Measurements from ENCODE around the gene TIPIN. TPM values are rescaled to one million over a fixed set of nuclear protein-coding genes. Genes with fewer than 3 reads are reported as not detected.
A peak's percentile ranks its signal among the peaks of the same experiment; 100 is the strongest.
"Not testable (repeated sequence)": the region's sequence is repeated elsewhere in the genome, so short reads cannot be mapped to it uniquely, and the experiment has no call there.

TIPIN gene, protein sequence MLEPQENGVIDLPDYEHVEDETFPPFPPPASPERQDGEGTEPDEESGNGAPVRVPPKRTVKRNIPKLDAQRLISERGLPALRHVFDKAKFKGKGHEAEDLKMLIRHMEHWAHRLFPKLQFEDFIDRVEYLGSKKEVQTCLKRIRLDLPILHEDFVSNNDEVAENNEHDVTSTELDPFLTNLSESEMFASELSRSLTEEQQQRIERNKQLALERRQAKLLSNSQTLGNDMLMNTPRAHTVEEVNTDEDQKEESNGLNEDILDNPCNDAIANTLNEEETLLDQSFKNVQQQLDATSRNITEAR
- total RNA-seq (2014; rRNA removed; shearing (Covaris generic)) = 18.6 and 34.0 TPM in 2 replicates

DNA sequence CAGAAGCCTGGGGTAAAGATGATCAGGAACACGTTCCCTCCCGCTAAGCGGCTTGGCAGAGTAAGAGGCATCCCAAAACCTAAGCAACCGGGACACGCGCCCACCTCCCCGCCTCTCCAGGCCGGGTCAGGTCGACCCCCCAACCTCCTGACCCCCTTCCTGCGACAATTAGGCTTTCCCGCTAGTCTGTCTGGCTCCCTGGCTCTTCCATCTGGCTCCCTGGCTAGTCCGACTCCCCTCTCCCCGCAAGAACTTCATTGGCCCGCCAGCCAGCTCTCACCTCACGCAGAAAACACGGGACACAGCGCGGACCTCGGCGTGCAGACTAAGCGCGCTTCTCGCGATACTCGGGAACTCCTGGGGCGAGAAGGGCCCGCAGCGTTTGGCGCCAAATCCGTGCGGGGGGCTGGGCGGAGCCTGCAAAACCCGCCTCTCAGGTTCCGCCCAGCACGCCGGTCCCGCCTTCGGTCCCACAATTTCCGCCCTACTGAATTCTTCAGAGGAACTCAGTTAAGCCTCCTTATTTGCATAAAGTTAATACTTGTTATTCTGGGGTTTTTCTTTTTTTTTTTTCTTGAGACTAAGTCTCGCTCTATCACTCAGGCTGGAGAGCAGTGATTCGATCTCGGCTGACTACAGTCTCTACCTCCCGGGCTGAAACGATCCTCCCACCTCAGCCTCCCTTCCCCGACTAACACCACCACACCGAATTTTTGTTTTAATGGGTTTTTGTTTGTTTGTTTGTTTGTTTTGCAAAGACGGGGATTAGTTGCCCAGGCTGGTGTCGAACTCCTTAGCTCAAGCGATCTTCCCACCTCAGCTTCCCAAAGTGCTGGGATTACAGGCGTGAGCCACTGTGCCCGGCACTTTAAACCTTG lies at the start of gene TIPIN:
Gene TIPIN, minus strand, starts transcription at position 327 of the 878 bp plus-strand sequence. CDS start 3,738 bp downstream, outside the sequence.
- DNase-seq (ENCODE audit: low spot score) = peak; percentile 87

DNA sequence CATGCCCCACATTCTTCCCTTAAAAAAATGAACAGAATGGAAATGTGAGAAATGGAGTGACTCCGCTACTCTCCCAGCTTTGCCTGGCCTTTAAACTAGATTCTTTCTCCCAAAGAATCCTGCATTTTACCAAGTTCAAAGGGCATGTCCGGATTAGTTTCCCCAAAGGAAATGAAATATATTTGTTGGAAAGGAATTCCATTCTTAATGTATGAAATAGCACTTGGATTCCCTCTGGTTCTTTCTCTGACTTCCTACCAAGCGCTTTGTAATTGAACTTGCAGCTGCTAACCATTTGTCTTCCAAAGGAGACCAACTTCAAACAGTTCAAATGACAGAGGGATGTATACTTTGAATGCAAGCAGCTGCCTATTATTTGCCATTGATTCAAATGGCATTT lies 49.1 kb upstream of the TIPIN start:
- no peak for DNase-seq (ENCODE audit: low spot score)

DNA sequence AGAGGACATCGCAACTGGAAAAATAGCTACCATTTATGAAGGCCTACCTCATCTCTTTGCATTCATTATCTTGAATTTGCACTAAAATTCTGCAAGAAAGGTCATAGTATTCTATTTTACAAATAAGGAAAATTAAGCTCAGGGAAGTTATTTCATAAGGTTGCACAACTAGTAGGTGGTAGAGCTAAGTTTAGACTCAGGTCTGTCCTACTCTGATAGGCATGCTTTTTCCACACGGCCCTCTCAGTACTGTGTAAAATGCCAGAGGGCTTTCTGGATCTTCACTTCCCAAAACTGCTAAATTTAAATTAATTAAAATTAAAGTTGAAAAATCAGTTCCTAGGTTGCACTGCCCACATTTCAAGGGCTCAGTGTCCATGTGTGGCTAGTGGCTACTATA lies 48.5 kb upstream of the TIPIN start:
- DNase-seq (ENCODE audit: low spot score) = no peak

DNA sequence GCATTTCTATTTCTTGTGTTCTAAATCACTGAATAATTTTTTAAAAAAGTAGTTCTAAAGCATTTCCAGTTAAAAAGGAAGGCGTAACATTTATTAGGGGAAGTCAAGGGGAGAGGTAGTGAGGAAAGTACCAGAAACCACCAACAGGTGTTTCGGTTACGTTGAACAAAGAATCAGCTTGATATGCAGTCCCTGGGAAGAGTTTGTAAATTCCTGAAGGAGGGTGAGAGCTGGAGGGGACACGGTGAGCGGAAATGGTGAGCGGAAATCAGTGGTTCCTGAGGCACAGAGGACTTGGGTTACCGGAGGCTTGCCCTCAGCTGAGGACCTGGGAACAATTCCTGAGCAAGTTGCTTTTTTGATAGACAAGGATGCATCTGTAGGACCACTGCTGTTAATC lies 48.0 kb upstream of the TIPIN start:
- DNase-seq (ENCODE audit: low spot score) = no peak

DNA sequence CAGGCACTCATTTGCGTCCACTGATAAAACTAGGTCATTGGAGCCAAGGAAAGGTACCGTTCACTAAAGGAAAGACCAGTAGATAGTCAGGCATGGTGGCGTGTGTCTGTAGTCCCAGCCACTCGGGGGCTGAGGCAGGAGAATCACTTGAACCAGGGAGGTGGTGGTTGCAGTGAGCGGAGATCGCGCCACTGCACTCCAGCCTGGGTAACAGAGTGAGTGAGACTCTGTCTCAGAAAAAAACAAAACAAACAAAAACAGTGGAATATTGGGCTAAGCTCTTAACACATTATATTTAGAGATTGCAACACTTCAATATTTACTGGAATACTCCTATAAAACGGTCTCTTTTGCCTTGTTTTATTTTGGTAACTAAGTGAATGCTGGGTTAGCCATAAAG lies 47.6 kb upstream of the TIPIN start:
- no peak for DNase-seq (ENCODE audit: low spot score)

DNA sequence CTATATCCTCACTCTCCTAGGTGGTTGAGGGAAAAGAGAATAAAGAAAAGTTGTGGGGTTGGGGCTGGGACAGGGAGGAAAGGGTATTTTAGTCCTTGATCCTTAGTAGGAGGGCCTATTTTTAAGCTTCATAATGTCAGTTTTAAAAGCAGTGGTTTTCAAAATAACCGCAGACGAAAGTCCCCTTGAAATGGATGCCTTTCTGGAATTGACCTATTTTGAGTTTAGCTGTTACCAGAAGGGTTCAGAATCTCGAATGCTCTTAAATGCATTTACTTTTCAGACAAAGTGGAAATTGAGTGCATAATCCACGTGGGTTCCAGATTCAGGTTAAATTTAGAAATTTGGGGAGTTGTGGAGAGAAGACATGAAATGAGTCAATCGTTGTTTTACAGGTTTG lies 46.8 kb upstream of the TIPIN start:
- DNase-seq (ENCODE audit: low spot score) = no peak

DNA sequence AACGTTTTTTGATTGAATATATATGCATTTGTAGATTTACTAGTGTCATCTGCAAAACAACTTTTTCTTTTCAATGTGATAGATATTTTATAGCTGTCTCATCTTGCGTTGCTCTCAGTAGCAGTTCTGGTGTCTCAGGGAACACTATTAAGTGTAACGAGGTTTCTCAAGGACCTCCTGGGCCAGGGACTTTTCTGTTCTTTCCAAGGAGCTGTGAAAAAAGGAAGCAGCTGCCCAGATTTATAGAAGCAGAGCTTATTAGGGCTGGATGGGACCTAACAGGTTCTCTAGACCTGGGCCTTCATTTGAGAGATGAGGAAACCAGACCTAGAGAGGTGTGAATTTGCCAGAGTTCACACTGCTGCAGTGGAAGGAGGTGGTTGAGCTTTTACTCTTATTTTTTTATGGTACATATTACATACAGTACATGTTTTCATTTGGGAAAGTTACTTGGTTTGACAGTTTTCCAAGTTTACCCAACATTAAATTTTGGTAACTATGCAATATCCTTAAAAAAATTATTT lies 46.3 kb upstream of the TIPIN start:
- DNase-seq (ENCODE audit: low spot score) = no peak

DNA sequence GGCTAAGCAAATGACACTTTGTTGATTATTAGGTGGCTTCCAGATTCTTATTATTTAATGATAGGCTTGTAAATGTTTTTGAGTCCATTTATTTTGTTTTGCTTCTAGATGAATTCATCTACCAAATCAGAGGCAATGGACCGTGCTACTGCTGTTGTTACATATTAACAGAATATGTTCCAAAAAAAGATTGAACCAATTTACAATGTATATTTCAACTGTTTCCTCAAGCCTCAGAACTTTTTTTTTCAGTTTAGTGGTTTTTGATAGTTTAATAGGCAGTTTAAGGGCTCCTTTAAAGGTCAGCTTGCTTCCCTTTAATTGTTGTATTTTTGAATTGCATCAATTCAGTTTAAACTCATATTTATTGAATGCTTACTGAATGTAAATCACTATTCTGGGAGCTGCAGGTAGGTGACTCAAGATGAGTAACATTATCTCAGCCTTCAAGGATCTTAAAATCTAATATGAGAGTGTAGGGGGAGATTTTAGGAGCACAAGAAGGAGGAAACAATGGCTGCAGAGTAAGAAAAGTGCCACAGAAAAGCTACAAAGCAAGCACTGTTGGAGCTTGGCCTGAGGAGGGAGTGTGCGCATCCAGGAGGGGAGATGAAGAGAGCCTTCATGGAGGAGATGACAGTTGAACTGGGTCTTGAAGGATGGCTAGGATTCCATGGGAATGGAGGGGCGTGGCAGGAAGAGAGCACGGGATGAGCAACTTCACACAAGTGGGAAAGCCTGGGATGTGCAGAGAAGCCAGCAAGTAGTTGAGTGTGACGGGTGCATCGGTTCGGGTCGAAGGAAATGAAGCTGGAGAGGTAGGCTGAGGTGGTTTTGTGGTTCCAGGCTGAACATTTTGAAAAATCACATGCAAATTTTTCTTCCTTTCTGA lies 44.9 kb upstream of the TIPIN start:
- peak; percentile 40 for DNase-seq (ENCODE audit: low spot score)

DNA sequence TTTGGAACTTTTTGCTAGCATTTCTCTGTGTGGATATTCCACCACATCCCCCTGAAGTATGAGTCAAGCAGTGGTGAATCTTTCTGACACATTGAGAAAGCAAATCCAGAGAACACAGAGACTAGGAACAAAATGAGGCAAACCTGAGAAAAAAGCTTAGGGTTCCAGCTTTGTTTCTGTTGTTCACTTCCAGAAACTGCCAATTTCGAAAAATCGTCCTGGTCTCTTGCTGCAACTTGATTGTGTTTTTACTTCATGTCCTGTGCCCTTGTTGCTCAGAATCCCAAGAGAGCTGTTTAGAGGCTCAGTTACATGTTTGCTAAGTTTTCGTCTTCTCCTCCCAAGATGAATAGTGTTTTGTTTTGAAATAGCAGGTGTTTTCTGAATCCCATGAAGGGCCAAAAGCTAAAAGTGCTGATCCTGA lies 43.9 kb upstream of the TIPIN start:
- no peak for DNase-seq (ENCODE audit: low spot score)

DNA sequence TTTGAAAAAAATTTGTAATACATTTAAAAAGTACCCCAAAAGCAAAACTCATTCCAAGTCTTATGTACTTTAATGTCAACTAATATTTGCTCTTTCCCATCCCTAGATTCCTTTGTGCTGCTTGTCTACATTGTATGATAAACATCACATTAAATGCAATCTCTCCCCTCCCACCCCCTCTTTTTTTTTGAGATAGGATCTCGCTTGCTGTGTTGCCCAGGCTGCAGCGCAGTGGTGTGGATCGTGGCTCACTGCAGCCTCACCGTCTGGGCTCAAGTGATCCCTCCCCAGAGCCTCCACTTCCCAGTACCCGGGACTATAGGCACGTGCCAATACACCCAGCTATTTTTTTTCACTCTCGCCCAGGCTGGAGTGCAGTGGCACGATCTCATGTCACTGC lies 42.8 kb upstream of the TIPIN start:
- no peak for DNase-seq (ENCODE audit: low spot score)

DNA sequence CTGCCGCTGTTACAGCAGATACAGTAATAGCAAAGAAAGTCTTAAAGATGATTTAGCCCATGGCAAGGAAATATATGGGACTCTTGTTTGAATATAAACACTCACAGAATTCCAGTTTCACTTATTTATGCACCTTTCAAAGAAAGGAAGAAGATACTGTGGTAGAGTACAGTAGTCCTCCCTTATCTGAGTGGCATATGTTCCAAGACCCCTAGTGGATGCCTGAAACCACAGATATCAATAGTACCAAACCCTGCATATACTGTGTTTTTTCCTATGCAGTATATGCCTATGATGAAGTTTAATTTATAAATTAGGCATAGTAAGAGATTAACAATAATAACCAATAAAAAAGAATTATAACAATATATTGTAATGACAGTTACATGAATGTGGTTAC lies 38.4 kb upstream of the TIPIN start:
- no peak for DNase-seq (ENCODE audit: low spot score)

DNA sequence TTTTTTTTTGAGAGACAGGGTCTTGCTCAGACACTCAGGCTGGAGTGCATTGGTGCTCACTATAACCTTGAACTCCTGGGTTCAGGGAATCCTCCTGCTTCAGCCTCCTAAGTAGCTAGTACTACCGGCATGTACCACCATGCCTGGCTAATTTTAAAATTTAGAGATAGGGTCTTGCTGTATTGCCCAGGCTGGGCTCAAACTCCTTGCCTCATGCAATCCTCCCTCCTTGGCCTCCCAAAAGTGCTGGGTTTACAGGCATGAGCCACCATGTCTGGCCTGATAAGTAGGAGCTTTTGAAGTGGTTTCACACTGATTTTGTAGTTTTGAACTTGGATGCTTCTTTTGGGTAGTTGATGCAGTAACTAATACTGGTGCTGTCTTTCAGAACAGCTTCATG lies 38.0 kb upstream of the TIPIN start:
- no peak for DNase-seq (ENCODE audit: low spot score)

DNA sequence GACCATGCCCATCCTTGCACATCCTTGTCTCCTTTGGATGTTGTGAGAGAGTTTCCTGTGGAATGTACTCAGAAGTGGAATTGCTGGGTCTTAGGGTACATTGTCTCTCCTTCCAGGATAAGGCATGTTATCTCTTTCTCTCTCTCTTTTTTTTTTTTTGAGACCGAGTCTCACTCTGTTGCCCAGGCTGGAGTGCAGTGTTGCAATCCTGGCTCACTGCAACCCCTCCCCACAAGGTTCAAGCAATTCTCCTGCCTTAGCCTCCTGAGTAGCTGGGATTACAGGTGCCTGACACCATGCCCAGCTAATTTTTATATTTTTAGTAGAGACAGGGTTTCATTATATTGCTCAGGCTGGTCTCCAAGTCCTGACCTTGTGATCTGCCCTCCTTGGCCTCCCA lies 36.6 kb upstream of the TIPIN start:
- DNase-seq (ENCODE audit: low spot score) = not testable (repeated sequence)

DNA sequence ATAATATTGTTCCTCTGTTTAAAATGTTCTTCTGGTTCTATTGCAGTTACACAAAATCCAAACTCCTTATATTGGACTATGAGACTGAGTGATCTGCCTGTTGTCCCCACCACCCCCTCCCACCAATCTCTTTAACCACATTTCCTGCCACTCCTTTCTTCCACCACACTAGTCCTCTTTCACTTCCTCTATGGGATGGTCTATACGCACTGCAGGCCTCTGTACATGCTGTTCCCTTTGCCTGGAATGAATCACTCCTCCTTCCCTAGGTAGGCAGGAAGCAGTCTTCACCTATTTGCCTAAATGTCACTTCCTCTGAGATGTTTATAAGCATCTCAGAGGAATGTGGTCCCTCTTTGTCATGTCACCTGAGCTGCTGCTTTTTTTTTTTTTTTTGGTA lies 34.2 kb upstream of the TIPIN start:
- DNase-seq (ENCODE audit: low spot score) = peak; percentile 7

DNA sequence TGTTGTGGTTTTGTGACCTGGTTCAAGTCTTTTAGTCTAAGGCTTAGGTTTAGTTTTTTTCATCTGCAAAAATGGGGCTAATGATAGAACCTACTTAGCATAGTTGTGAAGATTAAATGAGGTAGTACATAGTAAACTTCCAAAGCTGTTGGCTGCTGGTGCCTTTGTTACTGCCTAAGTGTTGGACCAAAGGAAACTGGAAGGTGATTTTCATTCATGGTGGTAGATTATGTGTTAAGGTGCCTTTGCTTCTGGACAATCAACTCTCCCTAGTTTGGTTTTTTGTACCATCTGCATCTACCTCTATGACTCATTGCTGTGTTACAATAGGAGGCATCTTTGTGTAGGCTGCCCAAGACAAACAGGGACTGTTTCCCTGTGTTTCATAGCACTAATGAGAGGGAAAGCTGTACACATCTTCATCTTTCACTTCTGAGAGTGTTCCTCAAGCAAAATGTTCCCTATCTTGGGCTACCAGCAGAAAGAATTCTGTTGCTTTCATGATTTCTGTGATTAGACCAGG lies 33.4 kb upstream of the TIPIN start:
- no peak for DNase-seq (ENCODE audit: low spot score)

DNA sequence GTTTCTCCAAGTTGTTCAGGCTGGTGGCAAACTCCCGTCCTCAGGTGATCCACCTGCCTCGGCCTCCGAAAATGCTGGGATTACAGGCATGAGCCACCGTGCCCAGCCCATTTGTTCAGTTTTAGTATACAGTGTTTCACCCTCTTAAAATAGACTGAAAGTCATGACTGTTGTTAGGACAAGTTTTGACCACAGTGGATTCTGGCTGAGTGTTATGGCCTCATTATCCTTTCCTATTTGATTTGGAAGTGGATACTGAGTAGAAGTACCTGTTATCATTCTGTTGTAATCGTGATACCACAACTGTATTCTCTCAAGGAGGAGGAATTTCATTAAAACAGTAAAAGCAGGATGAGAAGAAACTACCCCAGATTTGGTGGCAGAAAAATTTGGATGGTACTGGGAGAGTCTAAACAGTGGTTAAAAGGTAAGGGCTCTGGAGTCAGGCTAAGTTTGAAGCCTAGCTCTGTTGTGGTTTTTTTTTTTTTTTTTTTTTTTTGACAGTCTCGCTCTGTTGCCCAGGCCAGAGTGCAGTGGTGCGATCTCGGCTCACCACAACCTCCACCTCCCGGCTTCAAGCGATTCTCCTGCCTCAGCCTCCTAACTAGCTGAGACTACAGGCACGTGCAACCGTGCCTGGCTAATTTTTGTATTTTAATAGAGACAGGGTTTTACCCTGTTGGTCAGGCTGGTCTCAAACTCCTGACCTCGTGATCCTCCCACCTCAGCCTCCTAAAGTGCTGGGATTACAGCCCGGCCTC lies 32.8 kb upstream of the TIPIN start:
- DNase-seq (ENCODE audit: low spot score) = no peak

DNA sequence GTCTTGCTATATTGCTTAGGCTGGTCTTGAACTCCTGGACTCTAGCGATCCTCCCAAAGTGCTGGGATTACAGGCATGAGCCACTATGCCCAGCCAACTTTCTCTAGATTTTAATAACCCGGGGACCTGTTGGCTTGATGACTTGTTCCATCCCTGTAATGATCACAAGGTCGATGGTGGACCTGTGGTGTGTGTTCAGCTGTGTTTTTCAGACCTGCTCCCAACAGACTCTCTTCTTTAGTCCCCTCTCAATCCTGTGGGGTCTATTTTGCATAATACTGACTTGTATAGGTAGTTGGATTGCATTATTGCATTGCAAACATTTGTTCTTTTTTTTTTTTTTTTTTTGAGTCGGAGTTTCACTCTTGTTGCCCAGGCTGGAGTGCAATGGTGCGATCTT lies 32.1 kb upstream of the TIPIN start:
- no peak for DNase-seq (ENCODE audit: low spot score)

DNA sequence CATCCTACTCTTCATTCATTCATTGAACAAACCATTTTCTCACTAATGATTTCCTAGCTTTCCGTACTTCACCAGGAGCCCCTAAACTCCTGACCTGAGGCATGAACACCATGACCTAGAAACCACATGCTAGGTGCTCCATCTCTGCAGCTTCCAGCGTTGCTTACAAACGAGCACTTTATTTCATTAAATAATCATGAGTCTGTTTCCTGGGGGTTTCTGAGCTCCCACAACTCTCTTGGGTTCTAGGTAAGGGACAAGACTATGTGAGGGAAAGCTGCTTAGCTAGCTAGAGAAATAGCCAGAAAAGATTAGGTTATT lies 31.5 kb upstream of the TIPIN start:
- no peak for DNase-seq (ENCODE audit: low spot score)

DNA sequence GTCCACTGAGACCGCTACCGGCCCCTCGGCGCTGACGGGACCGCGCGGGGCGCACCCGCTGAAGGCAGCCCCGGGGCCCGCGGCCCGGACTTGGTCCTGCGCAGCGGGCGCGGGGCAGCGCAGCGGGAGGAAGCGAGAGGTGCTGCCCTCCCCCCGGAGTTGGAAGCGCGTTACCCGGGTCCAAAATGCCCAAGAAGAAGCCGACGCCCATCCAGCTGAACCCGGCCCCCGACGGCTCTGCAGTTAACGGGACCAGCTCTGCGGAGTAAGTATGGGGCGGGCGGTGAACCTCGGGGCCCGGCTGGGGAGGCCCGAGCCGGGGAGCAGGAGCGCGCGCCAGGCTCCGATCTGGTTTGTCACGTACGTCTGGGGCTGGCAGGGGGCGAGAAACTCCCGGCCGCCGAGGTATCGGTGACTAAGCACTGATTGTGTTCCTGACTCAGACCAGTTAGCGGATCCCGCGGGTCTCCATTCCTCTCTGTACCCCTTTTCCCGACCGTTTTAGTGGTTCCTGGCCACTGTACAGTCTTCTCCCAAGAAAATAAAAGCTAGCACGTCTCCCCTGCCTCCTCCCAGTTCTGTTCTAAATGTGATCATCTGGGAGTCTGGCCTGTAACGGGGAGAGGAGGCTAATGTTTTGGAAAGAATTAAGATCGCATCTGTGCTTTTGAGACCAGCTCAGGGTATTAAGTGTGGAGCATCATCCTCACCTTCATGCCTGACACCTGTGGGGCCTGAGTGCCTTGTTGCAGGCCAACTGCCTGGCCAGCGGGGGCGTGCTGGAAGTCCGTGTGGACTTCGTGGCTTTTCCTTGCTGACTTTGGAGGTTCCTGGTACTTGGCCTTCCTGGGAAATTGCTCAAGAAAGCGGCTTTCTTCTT lies 30.9 kb upstream of the TIPIN start:
- peak; percentile 53 for DNase-seq (ENCODE audit: low spot score)

Data from A172 (cell line).